ENCODE results near the gene STAT5A. TPM values are rescaled to one million over a fixed set of nuclear protein-coding genes. Genes with fewer than 3 reads are reported as not detected.
"Not testable (repeated sequence)": the region's sequence is repeated elsewhere in the genome, so short reads cannot be mapped to it uniquely, and the experiment has no call there.

The STAT5A gene
- total RNA-seq, 1 experiment from 2014 or later: 6.4 TPM

DNA sequence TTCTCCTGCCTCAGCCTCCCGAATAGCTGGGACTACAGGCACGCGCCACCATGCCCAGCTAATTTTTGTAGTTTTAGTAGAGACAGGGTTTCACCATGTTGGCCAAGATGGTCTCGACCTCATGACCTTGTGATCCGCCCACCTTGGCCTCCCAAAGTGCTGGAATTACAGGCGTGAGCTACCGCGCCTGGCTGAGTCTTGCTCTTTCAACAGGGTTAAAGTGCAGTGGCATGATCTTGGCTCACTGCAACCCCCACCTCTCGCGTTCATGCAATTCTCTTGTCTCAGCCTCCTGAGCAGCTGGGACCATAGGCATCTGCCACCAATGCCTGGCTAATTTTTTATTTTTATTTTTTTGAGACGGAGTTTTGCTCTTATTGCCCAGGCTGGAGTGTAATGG is 43.1 kb upstream of the STAT5A start:
- not testable (repeated sequence) for H2BK120ac ChIP-seq (ENCODE audit: low read depth, low read length, poor library complexity, severe bottlenecking); H3K18ac ChIP-seq (ENCODE audit: insufficient read length, low read depth, low read length); H3K4me3 Mint-ChIP-seq; H3K23me2 ChIP-seq (ENCODE audit: insufficient read length, low read depth, low read length, poor library complexity, severe bottlenecking); H2BK12ac ChIP-seq (ENCODE audit: insufficient read length, low read depth, low read length); H2AK5ac ChIP-seq (ENCODE audit: insufficient read length, low read length); H3K56ac ChIP-seq (ENCODE audit: insufficient read length, low read depth, low read length); H4K5ac ChIP-seq (ENCODE audit: insufficient read length, low read depth, low read length); H3K79me1 ChIP-seq (ENCODE audit: insufficient read depth, low read depth, low read length, poor library complexity, severe bottlenecking); H2AFZ ChIP-seq (ENCODE audit: low read length); H4K91ac ChIP-seq (ENCODE audit: insufficient read length, low read depth, low read length); H3K9ac ChIP-seq (ENCODE audit: extremely low read depth, insufficient read length, low read length); H2BK15ac ChIP-seq (ENCODE audit: low read depth, low read length); H2BK20ac ChIP-seq (ENCODE audit: low read depth, low read length, poor library complexity, severe bottlenecking); H3K14ac ChIP-seq (ENCODE audit: insufficient read depth, low read length); H3K27me3 Mint-ChIP-seq (ENCODE audit: low read depth); H3T11ph ChIP-seq (ENCODE audit: low read length); H3K4ac ChIP-seq (ENCODE audit: low read depth, low read length); H3K4me1 ChIP-seq (ENCODE audit: insufficient read depth, low read length); H2BK5ac ChIP-seq (ENCODE audit: insufficient read length, low read length); H3K36me3 Mint-ChIP-seq (ENCODE audit: insufficient read depth in 1 of 3, low read depth in 3 of 3); H3K23ac ChIP-seq (ENCODE audit: insufficient read length, low read depth, low read length); H3K9me3 Mint-ChIP-seq; H4K8ac ChIP-seq (replicated peaks; ENCODE audit: insufficient read length, low read depth, low read length); H3K27me3 ChIP-seq (ENCODE audit: insufficient read depth, low read length); H3K4me2 ChIP-seq (ENCODE audit: insufficient read depth, insufficient read length, low read length); DNase-seq; H3K27ac ChIP-seq (ENCODE audit: insufficient read length, low read depth, low read length); H3K27ac Mint-ChIP-seq; H3K79me2 ChIP-seq (ENCODE audit: insufficient read depth, low read length); H4K20me1 ChIP-seq (ENCODE audit: control insufficient read depth, insufficient read depth, insufficient read length); H3K9me3 ChIP-seq (ENCODE audit: control insufficient read depth, low read depth, low read length)
- peaks cover 22 to 29% of the 10 kb centered on the region in 2 experiments for H3K4me1 Mint-ChIP-seq
- no CpG with 5 or more reads among the region's 11 CpGs for WGBS (ENCODE audit: extremely low coverage, insufficient read length, low lambda C conversion rate)
